Measurements from ENCODE around the gene SHISAL2A.

DNA sequence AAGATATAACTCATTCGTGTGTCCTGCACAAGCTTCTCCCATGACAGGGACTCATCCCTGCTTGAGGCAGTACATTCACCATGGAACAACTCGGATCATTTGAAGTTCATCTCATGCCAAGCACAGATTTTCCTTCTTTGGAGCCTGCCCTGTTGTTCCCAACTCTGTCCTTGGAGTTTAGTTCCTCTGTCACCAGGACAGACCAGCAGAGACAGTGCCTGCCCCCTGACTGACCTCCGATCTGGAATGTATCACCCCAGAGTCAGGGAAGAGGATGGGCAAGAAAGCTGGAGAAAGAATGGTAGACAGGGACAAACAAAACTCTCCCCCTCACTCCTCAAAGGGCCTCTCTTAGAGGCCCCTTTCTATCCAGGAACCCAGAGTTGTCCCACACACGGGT, 5.0 kb downstream of the SHISAL2A start:
- TF ChIP-seq, protein P1, sequence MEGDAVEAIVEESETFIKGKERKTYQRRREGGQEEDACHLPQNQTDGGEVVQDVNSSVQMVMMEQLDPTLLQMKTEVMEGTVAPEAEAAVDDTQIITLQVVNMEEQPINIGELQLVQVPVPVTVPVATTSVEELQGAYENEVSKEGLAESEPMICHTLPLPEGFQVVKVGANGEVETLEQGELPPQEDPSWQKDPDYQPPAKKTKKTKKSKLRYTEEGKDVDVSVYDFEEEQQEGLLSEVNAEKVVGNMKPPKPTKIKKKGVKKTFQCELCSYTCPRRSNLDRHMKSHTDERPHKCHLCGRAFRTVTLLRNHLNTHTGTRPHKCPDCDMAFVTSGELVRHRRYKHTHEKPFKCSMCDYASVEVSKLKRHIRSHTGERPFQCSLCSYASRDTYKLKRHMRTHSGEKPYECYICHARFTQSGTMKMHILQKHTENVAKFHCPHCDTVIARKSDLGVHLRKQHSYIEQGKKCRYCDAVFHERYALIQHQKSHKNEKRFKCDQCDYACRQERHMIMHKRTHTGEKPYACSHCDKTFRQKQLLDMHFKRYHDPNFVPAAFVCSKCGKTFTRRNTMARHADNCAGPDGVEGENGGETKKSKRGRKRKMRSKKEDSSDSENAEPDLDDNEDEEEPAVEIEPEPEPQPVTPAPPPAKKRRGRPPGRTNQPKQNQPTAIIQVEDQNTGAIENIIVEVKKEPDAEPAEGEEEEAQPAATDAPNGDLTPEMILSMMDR (IDR thresholded peaks at IDR 0.05; ENCODE audit: insufficient read depth, low read depth, low read length), result no peak
- no peak for TF ChIP-seq EZH2 (IDR thresholded peaks at IDR 0.05; ENCODE audit: insufficient read depth, low read length)

All from astrocyte (in vitro differentiated cells and primary cell).